CD14-positive monocyte (primary cell): Measurements from ENCODE around the gene CLIP4. TPM values are rescaled to one million over a fixed set of nuclear protein-coding genes. Genes with fewer than 3 reads are reported as not detected.

Experiments
- DNase-seq, 3 donors: peaks; one replicate each; pipeline ENCODE4 v3.0.0-alpha.2; 2011 to 2022
- H2AFZ ChIP-seq: 2 replicates; pipeline ENCODE4 v1.6.0; 2012; ENCODE audit warnings: mild to moderate bottlenecking, low read depth, low read length, inconsistent platforms; ENCODE audit not compliant: insufficient read depth, poor library complexity, severe bottlenecking
- H3K27ac ChIP-seq, 2 donors: 1 replicate in 1 of 2; 2 replicates in 1 of 2; pipeline ENCODE4 v1.5.1; 2012 to 2013; ENCODE audit warnings: low read length in 2 of 2, control low read depth in 1 of 2, inconsistent platforms in 1 of 2, low read depth in 1 of 2, mild to moderate bottlenecking in 1 of 2
- H3K27me3 ChIP-seq, 2 donors: one replicate each; pipeline versions ENCODE4 v1.6.0 to v1.6.1; 2011 to 2013; ENCODE audit warnings: low read length in 2 of 2; ENCODE audit not compliant: control insufficient read depth in 2 of 2, insufficient read depth in 2 of 2
- H3K36me3 ChIP-seq, 2 donors: replicated peaks in 1 of 2; 1 replicate in 1 of 2; 2 replicates in 1 of 2; pipeline versions ENCODE4 v1.5.1 to v1.6.1; 2012 to 2013; ENCODE audit warnings: low read length in 2 of 2, control low read depth in 1 of 2, inconsistent platforms in 1 of 2, mild to moderate bottlenecking in 1 of 2; ENCODE audit not compliant: insufficient read depth in 2 of 2, control insufficient read depth in 1 of 2
- H3K4me1 ChIP-seq, 2 donors: 1 replicate in 1 of 2; 2 replicates in 1 of 2; pipeline versions ENCODE4 v1.5.1 to v1.6.1; 2012 to 2013; ENCODE audit warnings: low read length in 2 of 2, control low read depth in 1 of 2, inconsistent platforms in 1 of 2, mild to moderate bottlenecking in 1 of 2, moderate library complexity in 1 of 2; ENCODE audit not compliant: insufficient read depth in 2 of 2, control insufficient read depth in 1 of 2
- H3K4me2 ChIP-seq: replicated peaks from 2 replicates; pipeline ENCODE3; 2012; ENCODE audit warnings: low read length, moderate library complexity, mild to moderate bottlenecking; ENCODE audit not compliant: poor library complexity, severe bottlenecking; ENCODE audit errors: extremely low read depth
- H3K4me3 ChIP-seq, 3 experiments: fragments of 200-600 bp in 1 of 3; sonication (generic) in 1 of 3; replicated peaks in 1 of 3; 1 replicate in 2 of 3; 2 replicates in 1 of 3; pipeline ENCODE4 v1.5.1; 2011 to 2013; ENCODE audit warnings: low read length in 3 of 3, mild to moderate bottlenecking in 3 of 3, control low read depth in 2 of 3, low read depth in 2 of 3, inconsistent platforms in 1 of 3, moderate library complexity in 1 of 3
- H3K79me2 ChIP-seq: 2 replicates; pipeline ENCODE4 v1.6.0; 2012; ENCODE audit warnings: mild to moderate bottlenecking, control low read depth, inconsistent platforms, low read length, moderate library complexity; ENCODE audit not compliant: insufficient read depth
- H3K9ac ChIP-seq: 2 replicates; pipeline ENCODE4 v1.6.0; 2017; ENCODE audit warnings: low read length, mild to moderate bottlenecking; ENCODE audit not compliant: insufficient read depth, poor library complexity, severe bottlenecking
- H3K9me3 ChIP-seq, 2 donors: replicated peaks in 1 of 2; 1 replicate in 1 of 2; 2 replicates in 1 of 2; pipeline versions ENCODE4 v1.5.1 to v1.6.1; 2012 to 2013; ENCODE audit warnings: low read length in 2 of 2, control low read depth in 1 of 2; ENCODE audit not compliant: control insufficient read depth in 1 of 2, insufficient read depth in 1 of 2
- H4K20me1 ChIP-seq: 2 replicates; pipeline ENCODE4 v1.6.0; 2012; ENCODE audit warnings: mild to moderate bottlenecking, low read length, control low read depth, moderate library complexity; ENCODE audit not compliant: insufficient read depth
- H3K27ac Mint-ChIP-seq, 7 donors: one replicate each; pipeline ENCODE4 v1.8.0; 2020; ENCODE audit warnings: mild to moderate bottlenecking in 7 of 7, mixed read lengths in 7 of 7, moderate library complexity in 6 of 7, inconsistent platforms in 2 of 7
- H3K27me3 Mint-ChIP-seq, 3 donors: one replicate each; pipeline ENCODE4 v1.8.0; 2021 to 2022; ENCODE audit warnings: low read depth in 3 of 3, mild to moderate bottlenecking in 3 of 3, mixed read lengths in 3 of 3, moderate library complexity in 3 of 3, inconsistent platforms in 1 of 3
- H3K36me3 Mint-ChIP-seq, 2 donors: one replicate each; pipeline ENCODE4 v1.8.0; 2020; ENCODE audit warnings: mixed read lengths in 2 of 2, inconsistent platforms in 1 of 2, mild to moderate bottlenecking in 1 of 2
- H3K4me1 Mint-ChIP-seq: one replicate; pipeline ENCODE4 v1.8.0; 2020; ENCODE audit warnings: mild to moderate bottlenecking, mixed read lengths
- H3K4me3 Mint-ChIP-seq, 2 donors: one replicate each; pipeline ENCODE4 v1.8.0; 2020; ENCODE audit warnings: mild to moderate bottlenecking in 2 of 2, mixed read lengths in 2 of 2, moderate library complexity in 1 of 2
- H3K9me3 Mint-ChIP-seq, 7 donors: one replicate each; pipeline ENCODE4 v1.8.0; 2020 to 2022; ENCODE audit warnings: mixed read lengths in 7 of 7, mild to moderate bottlenecking in 6 of 7, moderate library complexity in 6 of 7, inconsistent platforms in 2 of 7
- CTCF ChIP-seq: fragments of 200-600 bp; IDR thresholded peaks from one replicate; pipeline ENCODE4 v1.8.0; 2022; ENCODE audit warnings: antibody characterized with exemption, mild to moderate bottlenecking
- WGBS: methylation state at CpG from one replicate; pipeline ENCODE4 v1.1.5; 2013; ENCODE audit warnings: missing lambda C conversion rate; ENCODE audit not compliant: insufficient coverage; 5-methylcytosine and 5-hydroxymethylcytosine counted together
- intact Hi-C, 2 donors: fragments of 100-400 bp; cut with micrococcal nuclease; formaldehyde crosslinking; loops; one replicate each; pipeline versions ENCODE4 v1.15.0 to v1.15.1; 2023
- polyA plus RNA-seq, 3 donors: library from polyadenylated mRNA; depleted of rRNA in 1 of 3; unstranded in 2 of 3; stranded (reverse) in 1 of 3; fragments of 300-500 nt in 2 of 3; fragments of >200 nt in 1 of 3; fragmentation: Illumina TruSeq in 2 of 3; gene quantifications; 1 replicate in 2 of 3; 2 replicates in 1 of 3; pipeline ENCODE4 v1.2.3, GENCODE V29; 2012 to 2021

Gene CLIP4
- polyA plus RNA-seq, 3 donors, result 19.6 to 29.8 (median 21.7) TPM

DNA sequence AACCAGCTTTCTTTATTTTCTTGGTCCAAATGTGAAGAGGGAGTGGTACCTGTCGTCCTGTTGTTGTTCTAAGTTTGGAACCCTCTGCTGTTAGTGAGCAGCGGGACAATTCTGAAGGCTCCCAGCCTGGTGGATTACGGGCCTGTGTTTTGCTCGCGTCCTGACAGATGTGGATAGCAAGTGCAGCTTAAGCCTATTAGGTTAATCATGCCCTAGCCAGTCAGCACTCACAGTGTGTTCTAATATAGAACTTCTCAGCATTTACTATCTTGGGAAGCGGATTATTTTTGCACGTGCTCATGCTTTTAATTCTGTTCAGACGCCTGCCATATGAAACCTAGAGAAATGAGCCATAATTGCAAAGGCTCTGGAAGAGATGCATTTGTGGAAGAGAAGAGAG, 40.8 kb upstream of the CLIP4 start, which contains the start of gene PCARE:
Gene PCARE (minus strand): TSS at position 113 of the 400 bp plus-strand sequence. CDS start 262 bp downstream, outside the sequence.
- H3K27me3 ChIP-seq, result no peaks in the 10 kb centered on the region
- WGBS, result 80% methylated on average over 3 of the region's 8 CpGs
- H3K4me2 ChIP-seq, result no peak within 1 kb of the TSS
- Mint-ChIP-seq H3K4me1 (peaks cover 3% of the 10 kb centered on the region), H3K9me3 (peaks cover 3 to 9% (median 7%) of the 10 kb centered on the region in 7 donors), H3K4me3 (no peak within 1 kb of the TSS), H3K36me3 (no peaks in the 10 kb centered on the region), H3K27ac (peak within 1 kb of the TSS in 2 of 7 donors; percentile 21 to 33), H3K27me3 (peaks cover 0 to 2% (median 1%) of the 10 kb centered on the region in 3 donors)
- no peaks in the 10 kb centered on the region for H4K20me1 ChIP-seq
- H3K79me2 ChIP-seq, result no peaks in the 10 kb centered on the region
- intact Hi-C loops, result no loop called here
- no peaks in the 10 kb centered on the region for H3K4me1 ChIP-seq
- no peak for TF ChIP-seq CTCF
- no peaks in the 10 kb centered on the region for H3K36me3 ChIP-seq
- H3K9me3 ChIP-seq, result peaks cover 0 to 4% of the 10 kb centered on the region in 2 donors
- H3K9ac ChIP-seq, result peak within 1 kb of the TSS; percentile 8
- no peak within 1 kb of the TSS for H3K27ac ChIP-seq
- no peak within 1 kb of the TSS for H2AFZ ChIP-seq
- H3K4me3 ChIP-seq, result no peak within 1 kb of the TSS
- DNase-seq, result no peak

DNA sequence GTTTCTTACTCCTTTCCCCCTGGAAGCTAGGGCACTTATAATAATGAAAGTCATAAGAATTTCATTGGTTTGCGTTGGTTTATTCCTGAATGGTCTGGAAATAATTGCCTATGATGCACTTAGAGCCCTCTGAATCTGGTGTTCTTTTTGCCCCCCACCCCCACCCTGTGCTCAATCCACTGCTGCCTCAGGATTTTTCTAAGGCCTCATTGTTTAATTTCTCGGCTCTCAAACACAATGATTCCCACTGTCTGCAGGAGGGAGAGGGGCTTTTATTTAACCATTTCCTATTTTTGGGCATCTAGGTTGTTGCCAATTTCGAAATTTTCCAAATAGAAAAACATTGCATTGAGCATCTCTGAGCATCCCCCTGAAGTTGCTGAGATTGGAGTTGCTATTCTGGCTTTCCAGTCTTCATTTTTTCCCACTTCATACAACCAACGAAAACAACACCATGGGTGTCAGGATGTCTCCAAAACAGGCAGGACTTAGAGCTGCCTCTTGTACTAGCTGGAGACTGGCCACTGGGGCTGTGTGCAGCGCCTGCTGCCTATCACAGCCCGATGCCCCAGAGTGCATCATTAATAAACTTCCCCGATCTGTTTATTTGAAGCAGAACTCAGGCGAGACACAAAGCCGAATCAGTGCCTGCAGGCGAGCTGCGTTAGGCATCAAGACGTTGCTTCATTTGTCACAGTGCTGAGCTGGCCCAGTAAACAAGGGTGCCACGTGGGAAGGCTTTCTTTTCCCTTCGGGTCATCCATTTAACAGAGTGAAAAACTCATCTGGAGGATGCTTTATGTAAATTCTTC, 39.1 kb upstream of the CLIP4 start:
- peaks cover 7 to 9% of the 10 kb centered on the region in 2 donors for H3K4me1 ChIP-seq
- H3K27ac Mint-ChIP-seq, result no peak overlapping the region
- DNase-seq, result no peak
- no peak overlapping the region for H3K4me2 ChIP-seq
- H3K4me1 Mint-ChIP-seq, result peaks cover 8% of the 10 kb centered on the region
- H3K9me3 Mint-ChIP-seq, result peaks cover 11 to 19% (median 15%) of the 10 kb centered on the region in 7 donors
- H3K4me3 Mint-ChIP-seq, result no peak overlapping the region
- no peak overlapping the region for H3K9ac ChIP-seq
- H2AFZ ChIP-seq, result no peak overlapping the region
- no peaks in the 10 kb centered on the region for H3K27me3 ChIP-seq
- H3K27ac ChIP-seq, result no peak overlapping the region
- no peaks in the 10 kb centered on the region for H3K36me3 Mint-ChIP-seq
- H3K79me2 ChIP-seq, result no peaks in the 10 kb centered on the region
- H3K9me3 ChIP-seq, result peaks cover 12 to 14% of the 10 kb centered on the region in 2 donors
- no peak for TF ChIP-seq CTCF
- no peak overlapping the region for H3K4me3 ChIP-seq
- H3K27me3 Mint-ChIP-seq, result peaks cover 0 to 2% (median 1%) of the 10 kb centered on the region in 3 donors
- no peaks in the 10 kb centered on the region for H3K36me3 ChIP-seq
- no peaks in the 10 kb centered on the region for H4K20me1 ChIP-seq
- intact Hi-C loops, result no loop called here
- WGBS, result 97% methylated on average over 9 of the region's 14 CpGs
